Measurements from ENCODE around the gene C1orf210. TPM values are rescaled to one million over a fixed set of nuclear protein-coding genes. Genes with fewer than 3 reads are reported as not detected.

Gene C1orf210
- total RNA-seq, 1 donor from 2014 or later = 34.3 TPM

GRCh38 chr1:43279666-43280065 is 5.7 kb downstream of the C1orf210 start:
- Mint-ChIP-seq H3K27ac (peak overlapping the region; percentile 22), H3K4me1 (ENCODE audit: low read depth) (peaks cover 42% of the 10 kb centered on the region), H3K36me3 (ENCODE audit: insufficient read depth) (peaks cover 21% of the 10 kb centered on the region), H3K27me3 (no peaks in the 10 kb centered on the region), H3K9me3 (ENCODE audit: low read depth) (no peaks in the 10 kb centered on the region), H3K4me3 (ENCODE audit: low read depth) (no peak overlapping the region)
- no peak for TF ChIP-seq CTCF (IDR thresholded peaks at IDR 0.05; ENCODE audit: unreplicated experiment)
- DNase-seq (ENCODE audit: low spot score, unreplicated experiment) = no peak

GRCh38 chr1:43279161-43279560 is 6.2 kb downstream of the C1orf210 start:
- Mint-ChIP-seq H3K27me3 (no peaks in the 10 kb centered on the region), H3K9me3 (ENCODE audit: low read depth) (no peaks in the 10 kb centered on the region), H3K4me1 (ENCODE audit: low read depth) (peaks cover 41% of the 10 kb centered on the region), H3K36me3 (ENCODE audit: insufficient read depth) (peaks cover 21% of the 10 kb centered on the region), H3K4me3 (ENCODE audit: low read depth) (no peak overlapping the region), H3K27ac (no peak overlapping the region)
- no peak for DNase-seq (ENCODE audit: low spot score, unreplicated experiment)
- TF ChIP-seq CTCF (IDR thresholded peaks at IDR 0.05; ENCODE audit: unreplicated experiment) = no peak

DNA sequence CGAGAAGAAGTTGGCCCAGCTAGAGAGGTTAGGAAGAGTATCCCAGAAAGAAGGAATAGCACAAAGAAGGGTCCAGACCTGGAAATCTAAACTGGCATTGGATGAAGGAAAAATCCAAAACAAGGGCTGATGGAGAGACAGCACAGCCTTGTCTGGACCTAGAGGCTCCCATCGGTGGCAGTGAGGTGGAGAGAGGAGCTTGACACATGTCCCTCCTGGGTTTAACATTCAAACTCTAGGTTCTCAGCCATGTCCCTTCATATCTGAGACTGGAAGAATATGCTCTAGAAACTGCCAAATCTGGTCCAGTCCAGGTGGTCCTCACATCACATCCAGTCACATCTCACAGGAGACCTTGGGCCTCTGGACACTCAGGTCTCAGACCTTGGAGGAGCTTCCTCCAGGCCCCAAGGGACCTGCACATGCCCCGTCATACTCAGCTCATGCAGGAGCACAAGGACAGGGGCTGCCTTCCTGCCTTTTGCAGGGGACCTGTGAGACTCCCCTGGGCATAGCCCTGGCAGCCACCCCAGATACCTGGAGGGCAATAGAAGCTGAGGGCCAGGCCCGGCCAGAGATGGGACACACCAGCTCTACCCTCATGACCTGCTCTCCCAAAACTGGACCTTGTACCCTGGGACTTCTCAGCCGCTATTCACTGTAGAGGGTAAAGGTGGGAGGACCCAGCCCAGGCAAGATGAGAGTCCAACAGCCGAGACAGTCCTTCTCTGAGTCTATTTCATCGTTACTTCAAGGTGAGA is 8.1 kb downstream of the C1orf210 start:
- H3K27me3 Mint-ChIP-seq = no peaks in the 10 kb centered on the region
- peaks cover 21% of the 10 kb centered on the region for H3K36me3 Mint-ChIP-seq (ENCODE audit: insufficient read depth)
- H3K9me3 Mint-ChIP-seq (ENCODE audit: low read depth) = no peaks in the 10 kb centered on the region
- DNase-seq (ENCODE audit: low spot score, unreplicated experiment) = no peak
- H3K4me3 Mint-ChIP-seq (ENCODE audit: low read depth) = no peak overlapping the region
- no peak for TF ChIP-seq CTCF (IDR thresholded peaks at IDR 0.05; ENCODE audit: unreplicated experiment)
- H3K27ac Mint-ChIP-seq = peak overlapping the region; percentile 94
- peaks cover 33% of the 10 kb centered on the region for H3K4me1 Mint-ChIP-seq (ENCODE audit: low read depth)

DNA sequence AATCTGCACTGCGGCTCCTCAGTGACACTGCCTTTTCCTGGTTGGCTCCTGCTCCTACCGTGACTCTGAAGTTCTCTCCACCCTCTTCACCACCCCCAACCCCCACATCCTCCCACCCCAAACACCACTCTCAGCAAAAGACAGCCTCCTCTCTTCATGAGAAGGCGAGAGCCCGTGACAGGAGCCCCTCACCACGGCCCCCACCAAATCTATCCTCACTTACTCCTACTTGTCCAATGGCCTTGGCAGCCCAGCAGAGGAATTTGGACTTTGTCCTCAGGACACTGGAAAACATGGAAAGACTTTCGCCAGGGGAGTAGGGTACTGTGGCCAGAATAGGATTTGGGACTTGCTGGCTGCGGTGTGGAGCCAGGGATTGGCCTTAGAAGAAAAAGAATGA is 8.7 kb downstream of the C1orf210 start:
- Mint-ChIP-seq H3K36me3 (ENCODE audit: insufficient read depth) (peaks cover 19% of the 10 kb centered on the region), H3K27me3 (no peaks in the 10 kb centered on the region), H3K4me3 (ENCODE audit: low read depth) (peak overlapping the region; percentile 14), H3K4me1 (ENCODE audit: low read depth) (peaks cover 34% of the 10 kb centered on the region), H3K27ac (peak overlapping the region; percentile 94), H3K9me3 (ENCODE audit: low read depth) (no peaks in the 10 kb centered on the region)
- no peak for TF ChIP-seq CTCF (IDR thresholded peaks at IDR 0.05; ENCODE audit: unreplicated experiment)
- peak; percentile 39 for DNase-seq (ENCODE audit: low spot score, unreplicated experiment)

GRCh38 chr1:43275826-43276620 is 9.4 kb downstream of the C1orf210 start:
- Mint-ChIP-seq H3K4me1 (ENCODE audit: low read depth) (peaks cover 40% of the 10 kb centered on the region), H3K9me3 (ENCODE audit: low read depth) (no peaks in the 10 kb centered on the region), H3K27me3 (no peaks in the 10 kb centered on the region), H3K36me3 (ENCODE audit: insufficient read depth) (peaks cover 20% of the 10 kb centered on the region), H3K27ac (peak overlapping the region; percentile 94), H3K4me3 (ENCODE audit: low read depth) (peak overlapping the region; percentile 14)
- DNase-seq (ENCODE audit: low spot score, unreplicated experiment) = no peak
- no peak for TF ChIP-seq CTCF (IDR thresholded peaks at IDR 0.05; ENCODE audit: unreplicated experiment)
